B cell (primary cell): ENCODE results near the gene PMPCA. TPM values are rescaled to one million over a fixed set of nuclear protein-coding genes. Genes with fewer than 3 reads are reported as not detected.

Source experiments
- ATAC-seq: fragments of 200-7000 bp; cut with Tn5 transposase; one replicate; pipeline ENCODE4 v1.10.0; 2021; ENCODE audit warnings: low read depth, mild to moderate bottlenecking, moderate number of reproducible peaks, moderate library complexity
- CTCF ChIA-PET: fragments of 350-600 bp; sonication (Branson Sonifier 250); formaldehyde crosslinking; loops from one replicate; lab custom pipeline; 2021; ENCODE audit warnings: antibody characterized with exemption, inconsistent platforms; lab: Charles Lee
- POLR2A ChIA-PET: fragments of 350-600 bp; sonication (Branson Sonifier 250); formaldehyde crosslinking; loops from one replicate; lab custom pipeline; 2021; ENCODE audit warnings: antibody characterized with exemption; lab: Charles Lee
- DNase-seq: peaks from one replicate; pipeline ENCODE4 v3.0.0; 2013
- H2AFZ ChIP-seq: 2 replicates; pipeline ENCODE4 v1.6.1; 2012; ENCODE audit warnings: mild to moderate bottlenecking, low read depth, low read length; ENCODE audit not compliant: insufficient read depth, poor library complexity, severe bottlenecking
- H3K27ac ChIP-seq, 2 donors: 1 replicate in 1 of 2; 2 replicates in 1 of 2; pipeline ENCODE4 v1.5.1; 2012 to 2013; ENCODE audit warnings: low read length in 2 of 2, mild to moderate bottlenecking in 2 of 2, moderate library complexity in 1 of 2
- H3K27me3 ChIP-seq, 4 experiments: fragments of 200-600 bp in 1 of 4; sonication (generic) in 1 of 4; replicated peaks in 1 of 4; 1 replicate in 2 of 4; 2 replicates in 2 of 4; pipeline versions ENCODE4 v1.6.1 to v1.7.0; 2013 to 2016; ENCODE audit warnings: low read length in 3 of 4, mild to moderate bottlenecking in 2 of 4, mixed read lengths in 1 of 4, moderate library complexity in 1 of 4; ENCODE audit not compliant: insufficient read depth in 4 of 4, control insufficient read depth in 3 of 4; ENCODE audit errors: control extremely low read depth in 1 of 4
- H3K36me3 ChIP-seq, 2 experiments: replicated peaks in 1 of 2; 1 replicate in 1 of 2; 2 replicates in 1 of 2; pipeline versions ENCODE4 v1.6.1 to v1.7.1; 2013; ENCODE audit warnings: low read length in 1 of 2; ENCODE audit not compliant: insufficient read depth in 2 of 2, control insufficient read depth in 1 of 2; ENCODE audit errors: control extremely low read depth in 1 of 2, extremely low read depth in 1 of 2
- H3K4me1 ChIP-seq, 2 donors: fragments of 200-600 bp in 1 of 2; sonication (generic) in 1 of 2; 1 replicate in 1 of 2; 2 replicates in 1 of 2; pipeline versions ENCODE4 v1.5.1 to v1.6.1; 2013 to 2017; ENCODE audit warnings: low read length in 2 of 2; ENCODE audit not compliant: control insufficient read depth in 2 of 2, insufficient read depth in 2 of 2
- H3K4me2 ChIP-seq: replicated peaks from 2 replicates; pipeline ENCODE3; 2012; ENCODE audit warnings: mild to moderate bottlenecking, low read depth, low read length; ENCODE audit not compliant: poor library complexity, severe bottlenecking
- H3K4me3 ChIP-seq, 5 experiments: fragments of 200-600 bp in 1 of 5; sonication (generic) in 1 of 5; 1 replicate in 3 of 5; 2 replicates in 2 of 5; pipeline versions ENCODE4 v1.5.1 to v1.7.0; 2011 to 2016; ENCODE audit warnings: low read length in 4 of 5, mild to moderate bottlenecking in 4 of 5, low read depth in 2 of 5, control low read depth in 1 of 5, moderate library complexity in 1 of 5; ENCODE audit not compliant: insufficient read depth in 1 of 5; ENCODE audit errors: control extremely low read depth in 1 of 5, extremely low read depth in 1 of 5
- H3K79me2 ChIP-seq: fragments of 200-600 bp; sonication (generic); one replicate; pipeline ENCODE4 v1.6.0; 2016; ENCODE audit warnings: low read length; ENCODE audit not compliant: control insufficient read depth, insufficient read depth
- H3K9ac ChIP-seq: fragments of 200-600 bp; sonication (generic); 2 replicates; pipeline ENCODE4 v1.6.1; 2017; ENCODE audit warnings: mild to moderate bottlenecking, low read length, moderate library complexity
- H3K9me3 ChIP-seq, 3 donors: one replicate each; pipeline versions ENCODE4 v1.6.1 to v1.7.1; 2013; ENCODE audit warnings: low read length in 2 of 3; ENCODE audit not compliant: control insufficient read depth in 2 of 3, insufficient read depth in 1 of 3; ENCODE audit errors: control extremely low read depth in 1 of 3
- H4K20me1 ChIP-seq: 2 replicates; pipeline ENCODE4 v1.6.0; 2012; ENCODE audit warnings: mild to moderate bottlenecking, low read length; ENCODE audit not compliant: insufficient read depth, control insufficient read depth, poor library complexity, severe bottlenecking
- H3K27ac Mint-ChIP-seq: one replicate; pipeline ENCODE4 v1.8.0; 2021; ENCODE audit warnings: mixed read lengths
- H3K27me3 Mint-ChIP-seq: one replicate; pipeline ENCODE4 v1.8.0; 2021; ENCODE audit warnings: mixed read lengths
- H3K4me1 Mint-ChIP-seq: one replicate; pipeline ENCODE4 v1.8.0; 2021; ENCODE audit warnings: mixed read lengths
- H3K4me3 Mint-ChIP-seq: one replicate; pipeline ENCODE4 v1.8.0; 2021; ENCODE audit warnings: mixed read lengths
- H3K9me3 Mint-ChIP-seq: one replicate; pipeline ENCODE4 v1.8.0; 2022; ENCODE audit warnings: mixed read lengths; ENCODE audit not compliant: insufficient read depth
- EZH2 ChIP-seq: IDR thresholded peaks from 2 replicates; pipeline ENCODE4 v1.6.1; 2012; ENCODE audit warnings: borderline replicate concordance, low read depth, mild to moderate bottlenecking, moderate library complexity, low read length; ENCODE audit not compliant: insufficient read depth, poor library complexity, severe bottlenecking
- WGBS: methylation state at CpG from one replicate; pipeline ENCODE4 v1.1.5; 2013; ENCODE audit warnings: missing lambda C conversion rate; ENCODE audit not compliant: insufficient coverage; 5-methylcytosine and 5-hydroxymethylcytosine counted together
- intact Hi-C: fragments of 100-400 bp; cut with micrococcal nuclease; formaldehyde crosslinking; loops from one replicate; pipeline ENCODE4 v1.10.0; 2022
- polyA plus RNA-seq: library from polyadenylated mRNA; depleted of rRNA; stranded (reverse); fragments of >200 nt; gene quantifications from 2 replicates; pipeline ENCODE4 v1.2.3, GENCODE V29; 2012
- total RNA-seq, 2 donors: library from RNA; stranded (reverse); fragments of 120-200 nt in 1 of 2; gene quantifications; 1 replicate in 1 of 2; 2 replicates in 1 of 2; pipeline versions ENCODE4 v1.2.3 to v1.2.4, GENCODE V29; 2013 to 2022
- TF ChIP-seq, protein P1 (sequence below): fragments of 200-600 bp; IDR thresholded peaks from one replicate; pipeline ENCODE4 v1.8.0; 2022; ENCODE audit warnings: antibody characterized with exemption, mild to moderate bottlenecking

PMPCA gene
- total and polyA plus RNA-seq, 2 donors (not counting 1 experiment from before 2014, with no cell fraction given): 64.4 to 72.2 TPM

- H3K4me3 ChIP-seq: no peak overlapping the region
- H4K20me1 ChIP-seq: no peaks in the 10 kb centered on the region
- Mint-ChIP-seq H3K27me3 (no peaks in the 10 kb centered on the region), H3K4me1 (peaks cover 8% of the 10 kb centered on the region), H3K9me3 (no peaks in the 10 kb centered on the region), H3K27ac (no peak overlapping the region), H3K4me3 (no peak overlapping the region)
- H2AFZ ChIP-seq: no peak overlapping the region
- intact Hi-C loops: no loop called here
- CTCF ChIA-PET: no interaction called here
- TF ChIP-seq, protein P1, sequence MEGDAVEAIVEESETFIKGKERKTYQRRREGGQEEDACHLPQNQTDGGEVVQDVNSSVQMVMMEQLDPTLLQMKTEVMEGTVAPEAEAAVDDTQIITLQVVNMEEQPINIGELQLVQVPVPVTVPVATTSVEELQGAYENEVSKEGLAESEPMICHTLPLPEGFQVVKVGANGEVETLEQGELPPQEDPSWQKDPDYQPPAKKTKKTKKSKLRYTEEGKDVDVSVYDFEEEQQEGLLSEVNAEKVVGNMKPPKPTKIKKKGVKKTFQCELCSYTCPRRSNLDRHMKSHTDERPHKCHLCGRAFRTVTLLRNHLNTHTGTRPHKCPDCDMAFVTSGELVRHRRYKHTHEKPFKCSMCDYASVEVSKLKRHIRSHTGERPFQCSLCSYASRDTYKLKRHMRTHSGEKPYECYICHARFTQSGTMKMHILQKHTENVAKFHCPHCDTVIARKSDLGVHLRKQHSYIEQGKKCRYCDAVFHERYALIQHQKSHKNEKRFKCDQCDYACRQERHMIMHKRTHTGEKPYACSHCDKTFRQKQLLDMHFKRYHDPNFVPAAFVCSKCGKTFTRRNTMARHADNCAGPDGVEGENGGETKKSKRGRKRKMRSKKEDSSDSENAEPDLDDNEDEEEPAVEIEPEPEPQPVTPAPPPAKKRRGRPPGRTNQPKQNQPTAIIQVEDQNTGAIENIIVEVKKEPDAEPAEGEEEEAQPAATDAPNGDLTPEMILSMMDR: no peak
- no peak for TF ChIP-seq EZH2
- H3K36me3 ChIP-seq: no peaks in the 10 kb centered on the region
- H3K9me3 ChIP-seq: no peaks in the 10 kb centered on the region
- H3K9ac ChIP-seq: no peak overlapping the region
- no peak overlapping the region for H3K4me2 ChIP-seq
- H3K27ac ChIP-seq: no peak overlapping the region
- 95% methylated on average over 12 of the region's 12 CpGs for WGBS
- H3K79me2 ChIP-seq: no peaks in the 10 kb centered on the region
- no peak for DNase-seq
- H3K4me1 ChIP-seq: peaks cover 14 to 17% of the 10 kb centered on the region in 2 donors
- no peak for ATAC-seq
- POLR2A ChIA-PET: no interaction called here
- peaks cover 0 to 6% (median 0%) of the 10 kb centered on the region in 4 experiments for H3K27me3 ChIP-seq
Measured at GRCh38 chr9:136375096-136375495, 35.4 kb upstream of the PMPCA start.

- WGBS: 85% methylated on average over 5 of the region's 8 CpGs
Measured at GRCh38 chr9:136376457-136376856, 34.0 kb upstream of the PMPCA start.

More at GRCh38 chr9:136376457-136376856, 34.0 kb upstream of the PMPCA start:
- Mint-ChIP-seq H3K27me3 (no peaks in the 10 kb centered on the region), H3K4me3 (no peak overlapping the region), H3K27ac (no peak overlapping the region), H3K9me3 (no peaks in the 10 kb centered on the region), H3K4me1 (peaks cover 8% of the 10 kb centered on the region)
- ATAC-seq: no peak
- no peaks in the 10 kb centered on the region for H4K20me1 ChIP-seq
- no peaks in the 10 kb centered on the region for H3K79me2 ChIP-seq
- H3K9ac ChIP-seq: no peak overlapping the region
- peaks cover 0 to 6% of the 10 kb centered on the region in 2 experiments for H3K36me3 ChIP-seq
- no peak overlapping the region for H3K4me2 ChIP-seq
- no peak for TF ChIP-seq EZH2
- TF ChIP-seq, protein P1: no peak
- no peak overlapping the region for H3K27ac ChIP-seq
- no peaks in the 10 kb centered on the region for H3K9me3 ChIP-seq
- POLR2A ChIA-PET: no interaction called here
- peaks cover 14 to 17% of the 10 kb centered on the region in 2 donors for H3K4me1 ChIP-seq
- peaks cover 0 to 6% (median 0%) of the 10 kb centered on the region in 4 experiments for H3K27me3 ChIP-seq
- intact Hi-C loops: no loop called here
- H2AFZ ChIP-seq: no peak overlapping the region
- no peak overlapping the region for H3K4me3 ChIP-seq
- DNase-seq: no peak
- CTCF ChIA-PET: no interaction called here
